HepG2 (cell line): ENCODE measurements around the gene ST6GALNAC4. TPM values are rescaled to one million over a fixed set of nuclear protein-coding genes. Genes with fewer than 3 reads are reported as not detected.
A peak's percentile ranks its signal among the peaks of the same experiment; 100 is the strongest.

Experiments used
- CREM ChIP-seq, 2 experiments: sonication (generic) in 1 of 2; formaldehyde crosslinking in 1 of 2; IDR thresholded peaks; 2 replicates each; pipeline versions ENCODE4 v1.4.0 to v1.6.1; 2016 to 2020; ENCODE audit warnings: antibody characterized with exemption in 1 of 2, mild to moderate bottlenecking in 1 of 2, missing genetic modification reagents in 1 of 2
- FOXP4 ChIP-seq: sonication (generic); formaldehyde crosslinking; IDR thresholded peaks from 2 replicates; pipeline ENCODE4 v1.4.0; 2020; ENCODE audit warnings: missing genetic modification reagents
- HDAC6 ChIP-seq: fragments of 200-600 bp; sonication (generic); IDR thresholded peaks from 2 replicates; pipeline ENCODE4 v1.7.0; 2017; ENCODE audit warnings: mild to moderate bottlenecking, antibody characterized with exemption, low read length, low read depth
- MAZ ChIP-seq, 2 experiments: sonication (generic) in 1 of 2; formaldehyde crosslinking in 1 of 2; IDR thresholded peaks; 2 replicates each; pipeline versions ENCODE4 v1.5.0 to v1.6.1; 2012 to 2020; ENCODE audit warnings: low read depth in 2 of 2, mild to moderate bottlenecking in 2 of 2, borderline replicate concordance in 1 of 2, improper control_type of control experiment in 1 of 2, low read length in 1 of 2, missing genetic modification reagents in 1 of 2, moderate library complexity in 1 of 2
- MEIS2 ChIP-seq: sonication (generic); formaldehyde crosslinking; IDR thresholded peaks from 2 replicates; pipeline ENCODE4 v1.9.0; 2021; ENCODE audit warnings: mild to moderate bottlenecking, missing genetic modification reagents
- MLLT10 ChIP-seq: sonication (generic); formaldehyde crosslinking; IDR thresholded peaks from 2 replicates; pipeline ENCODE4 v1.4.0; 2020; ENCODE audit warnings: missing genetic modification reagents
- MXD1 ChIP-seq: sonication (generic); formaldehyde crosslinking; IDR thresholded peaks from 2 replicates; pipeline ENCODE4 v1.4.0; 2020; ENCODE audit warnings: mild to moderate bottlenecking, missing genetic modification reagents
- PRDM4 ChIP-seq: sonication (generic); formaldehyde crosslinking; IDR thresholded peaks from 2 replicates; pipeline ENCODE4 v1.9.0; 2021; ENCODE audit warnings: missing genetic modification reagents, borderline replicate concordance
- SIN3B ChIP-seq: fragments of 150-350 bp; IDR thresholded peaks from 2 replicates; pipeline ENCODE4 v1.6.1; 2014; ENCODE audit warnings: low read length
- ZFP91 ChIP-seq: sonication (generic); formaldehyde crosslinking; IDR thresholded peaks from 2 replicates; pipeline ENCODE4 v1.9.0; 2022; ENCODE audit warnings: missing genetic modification reagents, mild to moderate bottlenecking, borderline replicate concordance
- ZFY ChIP-seq: sonication (generic); formaldehyde crosslinking; IDR thresholded peaks from 2 replicates; pipeline ENCODE4 v1.4.0; 2020; ENCODE audit warnings: missing genetic modification reagents
- ZMYM4 ChIP-seq: sonication (generic); formaldehyde crosslinking; IDR thresholded peaks from 2 replicates; pipeline ENCODE4 v1.8.1; 2023; ENCODE audit warnings: mild to moderate bottlenecking, missing genetic modification reagents
- ZNF230 ChIP-seq: sonication (generic); formaldehyde crosslinking; IDR thresholded peaks from 2 replicates; pipeline ENCODE4 v1.4.0; 2020; ENCODE audit warnings: mild to moderate bottlenecking, missing genetic modification reagents
- ZNF235 ChIP-seq: sonication (generic); formaldehyde crosslinking; IDR thresholded peaks from 2 replicates; pipeline ENCODE4 v1.8.1; 2023; ENCODE audit warnings: mild to moderate bottlenecking, missing genetic modification reagents, borderline replicate concordance
- ZNF350 ChIP-seq: sonication (generic); formaldehyde crosslinking; IDR thresholded peaks from 2 replicates; pipeline ENCODE4 v1.4.0; 2020; ENCODE audit warnings: mild to moderate bottlenecking, low read depth, missing genetic modification reagents, borderline replicate concordance
- ZNF383 ChIP-seq: sonication (generic); formaldehyde crosslinking; IDR thresholded peaks from 2 replicates; pipeline ENCODE4 v1.4.0; 2020; ENCODE audit warnings: missing genetic modification reagents, mild to moderate bottlenecking, borderline replicate concordance
- ZNF432 ChIP-seq: sonication (generic); formaldehyde crosslinking; IDR thresholded peaks from 2 replicates; pipeline ENCODE4 v1.5.0; 2020; ENCODE audit warnings: missing genetic modification reagents, mild to moderate bottlenecking, borderline replicate concordance
- ZNF441 ChIP-seq: sonication (generic); formaldehyde crosslinking; IDR thresholded peaks from 2 replicates; pipeline ENCODE4 v1.7.0; 2021; ENCODE audit warnings: missing genetic modification reagents, borderline replicate concordance
- ZNF569 ChIP-seq: sonication (generic); formaldehyde crosslinking; IDR thresholded peaks from 2 replicates; pipeline ENCODE4 v1.5.0; 2020; ENCODE audit warnings: mild to moderate bottlenecking, missing genetic modification reagents, moderate library complexity, borderline replicate concordance
- ZNF768 ChIP-seq: sonication (generic); formaldehyde crosslinking; IDR thresholded peaks from 2 replicates; pipeline ENCODE4 v1.4.0; 2020; ENCODE audit warnings: missing genetic modification reagents
- ZNF775 ChIP-seq: sonication (generic); formaldehyde crosslinking; IDR thresholded peaks from 2 replicates; pipeline ENCODE4 v1.4.0; 2020; ENCODE audit warnings: missing genetic modification reagents, mild to moderate bottlenecking, moderate library complexity, borderline replicate concordance
- ZSCAN22 ChIP-seq: sonication (generic); formaldehyde crosslinking; IDR thresholded peaks from 2 replicates; pipeline ENCODE4 v1.4.0; 2020; ENCODE audit warnings: mild to moderate bottlenecking, missing genetic modification reagents
- polyA plus RNA-seq, 8 experiments: library from polyadenylated mRNA; depleted of rRNA in 3 of 8; stranded (reverse) in 7 of 8; unstranded in 1 of 8; fragments of >200 nt; fragmentation: Illumina TruSeq in 4 of 8; extraction: Trizol in 4 of 8; gene quantifications; 2 replicates each; pipeline versions ENCODE4 v1.2.1 to v1.2.3, GENCODE V29; 2011 to 2016; ENCODE audit warnings: low read depth in 4 of 8, missing spikeins in 1 of 8, mixed read lengths in 1 of 8; ENCODE audit not compliant: insufficient read depth in 1 of 8
- total RNA-seq, 5 experiments: library from RNA; depleted of rRNA; stranded (reverse); fragments of >200 nt; fragmentation: Illumina TruSeq; extraction: Trizol; gene quantifications; 2 replicates each; pipeline ENCODE4 v1.2.3, GENCODE V29; 2016; ENCODE audit warnings: low read depth in 1 of 5

The ST6GALNAC4 gene
- total and polyA plus RNA-seq, 2 of the 13 experiments (the other 11 are each of a cell fraction or from before 2014, with no cell fraction given), result 18.8 to 27.7 TPM

GRCh38 chr9:127950513-127951289 is 33.9 kb upstream of the ST6GALNAC4 start (continued):
- TF ChIP-seq MLLT10 (CRISPR knock-in tag) (no peak), ZNF230 (CRISPR knock-in tag) (peak; percentile 54; the same call in 1 of the 2 replicates), MXD1 (CRISPR knock-in tag) (peak; percentile 64), ZMYM4 (peak; percentile 82), FOXP4 (CRISPR knock-in tag) (peak; percentile 93), SIN3B (no peak), ZNF768 (no peak; the same call in 1 of the 2 replicates), ZNF432 (CRISPR knock-in tag) (no peak), ZNF775 (CRISPR knock-in tag) (peak; percentile 58; the same call in 1 of the 2 replicates), ZFP91 (CRISPR knock-in tag) (peak; percentile 80; the same call in 1 of the 2 replicates), ZNF350 (CRISPR knock-in tag) (peak; percentile 94), PRDM4 (CRISPR knock-in tag) (no peak), MEIS2 (peak; percentile 55; the same call in 1 of the 2 replicates), ZNF569 (no peak), MAZ (IDR thresholded peaks at IDR 0.05; ENCODE audit: borderline replicate concordance, low read depth, low read length) (peak; percentile 64; the same call in 1 of the 2 replicates), MAZ (CRISPR knock-in tag; IDR thresholded peaks at IDR 0.05; ENCODE audit: low read depth) (peak; percentile 87), ZNF383 (no peak), HDAC6 (no peak), ZNF235 (CRISPR knock-in tag) (peak; percentile 84; the same call in 1 of the 2 replicates), CREM (IDR thresholded peaks at IDR 0.05) (peak; percentile 80; the same call in 1 of the 2 replicates), CREM (CRISPR knock-in tag; IDR thresholded peaks at IDR 0.05) (no peak), ZFY (peak; percentile 82), ZSCAN22 (no peak), ZNF441 (no peak)
